ES-I3 (cell line): ENCODE data around the gene PCDHB8.
"Not testable (repeated sequence)": the region's sequence is repeated elsewhere in the genome, so short reads cannot be mapped to it uniquely, and the experiment has no call there.

Source experiments
- H3K36me3 ChIP-seq: 2 replicates; pipeline ENCODE4 v1.6.1; 2013; ENCODE audit warnings: mild to moderate bottlenecking, low read length, control low read depth, moderate library complexity; ENCODE audit not compliant: insufficient read depth
- H3K4me1 ChIP-seq: 2 replicates; pipeline ENCODE4 v1.6.1; 2013; ENCODE audit warnings: mild to moderate bottlenecking, control low read depth, low read length; ENCODE audit not compliant: insufficient read depth
- H3K9ac ChIP-seq: 2 replicates; pipeline ENCODE4 v1.6.1; 2013; ENCODE audit warnings: low read depth, mild to moderate bottlenecking, low read length, moderate library complexity
- H3K9me3 ChIP-seq: 2 replicates; pipeline ENCODE4 v1.6.1; 2013; ENCODE audit warnings: mild to moderate bottlenecking, low read length, moderate library complexity; ENCODE audit not compliant: control insufficient read depth, insufficient read depth

PCDHB8 gene

DNA sequence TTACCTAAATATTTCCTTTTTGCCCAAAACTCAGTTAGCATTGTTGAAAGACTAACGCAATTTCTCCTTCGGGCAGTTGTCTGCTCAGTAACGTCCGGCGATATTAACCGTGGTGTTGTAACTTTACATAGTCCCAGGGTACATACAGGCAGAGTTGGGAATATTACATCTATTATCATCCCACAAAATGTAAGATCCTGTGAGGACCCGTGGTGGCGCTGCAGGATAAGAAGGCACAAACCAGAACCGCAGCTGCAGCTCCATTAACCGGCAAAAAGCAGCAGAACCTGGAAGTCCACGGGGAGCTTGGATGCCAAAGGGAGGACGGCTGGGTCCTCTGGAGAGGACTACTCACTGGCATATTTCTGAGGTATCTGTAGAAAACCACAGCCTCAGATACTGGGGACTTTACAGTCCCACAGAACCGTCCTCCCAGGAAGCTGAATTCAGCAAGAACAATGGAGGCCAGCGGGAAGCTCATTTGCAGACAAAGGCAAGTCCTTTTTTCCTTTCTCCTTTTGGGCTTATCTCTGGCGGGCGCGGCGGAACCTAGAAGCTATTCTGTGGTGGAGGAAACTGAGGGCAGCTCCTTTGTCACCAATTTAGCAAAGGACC is at the start of gene PCDHB8:
Gene PCDHB8, plus strand, starts transcription at position 214 of the 615 bp plus-strand sequence. Its CDS starts 245 bp downstream, at position 459.
- not testable (repeated sequence) for H3K9me3 ChIP-seq, H3K4me1 ChIP-seq, H3K9ac ChIP-seq, H3K36me3 ChIP-seq

DNA sequence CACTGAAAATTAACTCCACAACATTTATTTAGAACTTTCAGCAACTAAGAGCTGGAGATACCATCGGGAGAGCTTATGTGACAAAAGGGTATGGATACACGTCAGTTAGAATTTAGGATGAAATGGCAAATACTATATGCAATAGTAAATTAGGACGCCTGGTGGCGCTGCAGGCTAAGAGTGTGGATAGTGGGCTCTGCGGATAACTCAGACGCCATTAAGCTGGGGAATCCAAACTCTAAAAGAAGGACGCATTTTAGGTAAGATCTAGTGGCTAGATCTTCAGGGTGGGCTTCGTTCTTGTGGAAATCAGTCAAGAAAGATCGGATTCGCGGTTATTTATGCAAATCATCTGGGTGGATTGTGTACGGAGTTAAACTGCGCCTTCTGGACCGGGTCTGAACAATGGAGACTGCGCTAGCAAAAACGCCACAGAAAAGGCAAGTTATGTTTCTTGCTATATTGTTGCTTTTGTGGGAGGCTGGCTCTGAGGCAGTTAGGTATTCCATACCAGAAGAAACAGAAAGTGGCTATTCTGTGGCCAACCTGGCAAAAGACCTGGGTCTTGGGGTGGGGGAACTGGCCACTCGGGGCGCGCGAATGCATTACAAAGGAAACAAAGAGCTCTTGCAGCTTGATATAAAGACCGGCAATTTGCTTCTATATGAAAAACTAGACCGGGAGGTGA is 42.4 kb upstream of the PCDHB8 start, which contains the start of gene PCDHB5:
Gene PCDHB5, plus strand, starts transcription at position 177 of the 688 bp plus-strand sequence. Its CDS starts 229 bp downstream, at position 406.
- Histone ChIP-seq H3K36me3 (no peaks in the 10 kb centered on the region), H3K9me3 (0 out of 2 replicates have a peak, but pooled peaks cover 3% of the 10 kb centered on the region), H3K9ac (peak within 1 kb of the TSS; percentile 89), H3K4me1 (no peaks in the 10 kb centered on the region)

DNA sequence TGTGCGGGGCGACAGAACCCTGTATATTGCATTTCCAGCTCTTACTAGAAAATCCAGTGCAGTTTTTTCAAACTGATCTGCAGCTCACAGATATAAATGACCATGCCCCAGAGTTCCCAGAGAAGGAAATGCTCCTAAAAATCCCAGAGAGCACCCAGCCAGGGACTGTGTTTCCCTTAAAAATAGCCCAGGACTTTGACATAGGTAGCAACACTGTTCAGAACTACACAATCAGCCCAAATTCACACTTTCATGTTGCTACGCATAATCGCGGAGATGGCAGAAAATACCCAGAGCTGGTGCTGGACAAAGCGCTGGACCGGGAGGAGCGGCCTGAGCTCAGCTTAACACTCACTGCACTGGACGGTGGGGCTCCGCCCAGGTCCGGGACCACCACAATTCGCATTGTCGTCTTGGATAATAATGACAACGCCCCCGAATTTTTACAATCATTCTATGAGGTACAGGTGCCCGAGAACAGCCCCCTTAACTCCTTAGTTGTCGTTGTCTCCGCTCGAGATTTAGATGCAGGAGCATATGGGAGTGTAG is 41.8 kb upstream of the PCDHB8 start:
- Histone ChIP-seq H3K4me1 (no peaks in the 10 kb centered on the region), H3K9me3 (0 out of 2 replicates have a peak, but pooled peaks cover 3% of the 10 kb centered on the region), H3K9ac (peak overlapping the region; percentile 89), H3K36me3 (no peaks in the 10 kb centered on the region)

DNA sequence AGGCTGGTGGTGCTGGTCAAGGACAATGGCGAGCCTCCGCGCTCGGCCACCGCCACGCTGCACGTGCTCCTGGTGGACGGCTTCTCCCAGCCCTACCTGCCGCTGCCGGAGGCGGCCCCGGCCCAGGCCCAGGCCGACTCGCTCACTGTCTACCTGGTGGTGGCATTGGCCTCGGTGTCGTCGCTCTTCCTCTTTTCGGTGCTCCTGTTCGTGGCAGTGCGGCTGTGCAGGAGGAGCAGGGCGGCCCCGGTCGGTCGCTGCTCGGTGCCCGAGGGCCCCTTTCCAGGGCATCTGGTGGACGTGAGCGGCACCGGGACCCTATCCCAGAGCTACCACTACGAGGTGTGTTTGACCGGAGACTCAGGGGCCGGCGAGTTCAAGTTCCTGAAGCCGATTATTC is 40.2 kb upstream of the PCDHB8 start:
- not testable (repeated sequence) for H3K36me3 ChIP-seq, H3K9ac ChIP-seq, H3K9me3 ChIP-seq, H3K4me1 ChIP-seq

DNA sequence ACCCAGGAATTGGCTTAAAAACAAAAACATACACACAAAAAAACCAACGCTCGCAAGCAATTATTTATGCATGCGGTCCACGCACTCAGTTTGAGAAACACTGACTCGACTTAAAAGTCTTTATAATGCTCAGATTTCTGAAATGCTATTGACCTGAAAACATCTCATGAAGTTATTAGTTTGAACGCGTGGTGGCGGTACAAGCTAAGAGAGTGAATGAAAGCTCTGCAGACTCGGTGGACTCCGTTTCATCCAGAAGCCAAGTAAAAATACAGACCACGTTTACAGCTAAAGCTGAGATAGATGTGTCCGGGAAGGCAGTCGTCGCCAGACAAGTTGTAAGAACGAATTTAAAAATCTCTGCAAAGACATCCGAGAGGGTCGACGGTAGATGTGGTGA is 27.8 kb upstream of the PCDHB8 start, which contains the start of gene PCDHB6:
Gene PCDHB6, plus strand, starts transcription at position 246 of the 400 bp plus-strand sequence. CDS start 201 bp downstream, outside the sequence.
- Histone ChIP-seq H3K9ac (no peak within 1 kb of the TSS), H3K4me1 (no peaks in the 10 kb centered on the region), H3K9me3 (no peaks in the 10 kb centered on the region), H3K36me3 (no peaks in the 10 kb centered on the region)

DNA sequence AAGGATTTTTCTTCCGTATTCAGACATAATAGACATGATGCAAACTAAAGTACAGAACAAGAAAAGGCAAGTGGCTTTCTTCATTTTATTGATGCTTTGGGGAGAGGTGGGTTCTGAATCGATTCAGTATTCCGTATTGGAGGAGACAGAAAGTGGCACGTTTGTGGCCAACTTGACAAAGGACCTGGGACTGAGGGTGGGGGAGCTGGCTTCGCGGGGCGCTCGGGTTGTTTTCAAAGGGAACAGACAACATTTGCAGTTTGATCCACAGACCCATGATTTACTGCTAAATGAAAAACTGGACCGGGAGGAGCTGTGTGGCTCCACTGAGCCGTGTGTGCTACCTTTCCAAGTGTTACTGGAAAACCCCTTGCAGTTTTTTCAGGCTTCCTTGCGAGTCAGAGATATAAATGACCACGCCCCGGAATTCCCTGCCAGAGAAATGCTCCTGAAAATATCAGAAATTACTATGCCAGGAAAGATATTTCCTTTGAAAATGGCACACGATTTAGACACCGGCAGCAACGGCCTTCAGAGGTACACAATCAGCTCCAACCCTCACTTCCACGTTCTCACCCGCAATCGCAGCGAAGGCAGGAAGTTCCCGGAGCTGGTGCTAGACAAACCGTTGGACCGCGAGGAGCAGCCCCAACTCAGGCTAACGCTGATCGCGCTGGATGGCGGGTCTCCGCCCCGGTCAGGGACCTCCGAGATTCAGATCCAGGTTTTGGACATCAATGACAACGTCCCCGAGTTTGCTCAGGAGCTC is 27.2 kb upstream of the PCDHB8 start:
- H3K36me3 ChIP-seq: no peaks in the 10 kb centered on the region
- no peak overlapping the region for H3K9ac ChIP-seq
- no peaks in the 10 kb centered on the region for H3K4me1 ChIP-seq
- H3K9me3 ChIP-seq: no peaks in the 10 kb centered on the region

DNA sequence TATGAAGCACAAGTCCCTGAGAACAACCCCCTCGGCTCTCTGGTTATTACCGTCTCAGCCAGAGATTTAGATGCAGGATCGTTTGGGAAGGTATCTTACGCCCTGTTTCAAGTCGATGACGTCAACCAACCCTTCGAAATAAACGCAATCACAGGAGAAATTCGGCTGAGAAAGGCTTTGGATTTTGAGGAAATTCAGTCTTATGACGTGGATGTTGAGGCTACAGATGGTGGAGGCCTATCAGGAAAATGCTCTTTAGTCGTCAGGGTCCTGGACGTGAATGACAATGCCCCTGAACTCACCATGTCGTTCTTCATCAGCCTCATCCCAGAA is 26.6 kb upstream of the PCDHB8 start:
- Histone ChIP-seq H3K9me3 (no peaks in the 10 kb centered on the region), H3K4me1 (no peaks in the 10 kb centered on the region), H3K36me3 (no peaks in the 10 kb centered on the region), H3K9ac (no peak overlapping the region)

DNA sequence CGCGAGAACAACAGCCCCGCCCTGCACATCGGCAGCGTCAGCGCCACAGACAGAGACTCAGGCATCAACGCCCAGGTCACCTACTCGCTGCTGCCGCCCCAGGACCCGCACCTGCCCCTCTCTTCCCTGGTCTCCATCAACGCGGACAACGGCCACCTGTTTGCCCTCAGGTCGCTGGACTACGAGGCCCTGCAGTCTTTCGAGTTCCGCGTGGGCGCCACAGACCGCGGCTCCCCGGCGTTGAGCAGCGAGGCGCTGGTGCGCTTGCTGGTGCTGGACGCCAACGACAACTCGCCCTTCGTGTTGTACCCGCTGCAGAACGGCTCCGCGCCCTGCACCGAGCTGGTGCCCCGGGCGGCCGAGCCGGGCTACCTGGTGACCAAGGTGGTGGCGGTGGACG is 26.0 kb upstream of the PCDHB8 start:
- not testable (repeated sequence) for H3K9me3 ChIP-seq, H3K36me3 ChIP-seq, H3K4me1 ChIP-seq, H3K9ac ChIP-seq

DNA sequence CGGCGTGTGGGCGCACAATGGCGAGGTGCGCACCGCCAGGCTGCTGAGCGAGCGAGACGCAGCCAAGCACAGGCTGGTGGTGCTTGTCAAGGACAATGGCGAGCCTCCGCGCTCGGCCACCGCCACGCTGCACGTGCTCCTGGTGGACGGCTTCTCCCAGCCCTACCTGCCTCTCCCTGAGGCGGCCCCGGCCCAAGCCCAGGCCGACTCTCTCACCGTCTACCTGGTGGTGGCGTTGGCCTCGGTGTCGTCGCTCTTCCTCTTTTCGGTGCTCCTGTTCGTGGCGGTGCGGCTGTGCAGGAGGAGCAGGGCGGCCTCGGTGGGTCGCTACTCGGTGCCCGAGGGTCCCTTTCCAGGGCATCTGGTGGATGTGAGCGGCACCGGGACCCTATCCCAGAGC is 25.5 kb upstream of the PCDHB8 start:
- H3K9ac ChIP-seq, H3K9me3 ChIP-seq, H3K36me3 ChIP-seq, H3K4me1 ChIP-seq: not testable (repeated sequence)

DNA sequence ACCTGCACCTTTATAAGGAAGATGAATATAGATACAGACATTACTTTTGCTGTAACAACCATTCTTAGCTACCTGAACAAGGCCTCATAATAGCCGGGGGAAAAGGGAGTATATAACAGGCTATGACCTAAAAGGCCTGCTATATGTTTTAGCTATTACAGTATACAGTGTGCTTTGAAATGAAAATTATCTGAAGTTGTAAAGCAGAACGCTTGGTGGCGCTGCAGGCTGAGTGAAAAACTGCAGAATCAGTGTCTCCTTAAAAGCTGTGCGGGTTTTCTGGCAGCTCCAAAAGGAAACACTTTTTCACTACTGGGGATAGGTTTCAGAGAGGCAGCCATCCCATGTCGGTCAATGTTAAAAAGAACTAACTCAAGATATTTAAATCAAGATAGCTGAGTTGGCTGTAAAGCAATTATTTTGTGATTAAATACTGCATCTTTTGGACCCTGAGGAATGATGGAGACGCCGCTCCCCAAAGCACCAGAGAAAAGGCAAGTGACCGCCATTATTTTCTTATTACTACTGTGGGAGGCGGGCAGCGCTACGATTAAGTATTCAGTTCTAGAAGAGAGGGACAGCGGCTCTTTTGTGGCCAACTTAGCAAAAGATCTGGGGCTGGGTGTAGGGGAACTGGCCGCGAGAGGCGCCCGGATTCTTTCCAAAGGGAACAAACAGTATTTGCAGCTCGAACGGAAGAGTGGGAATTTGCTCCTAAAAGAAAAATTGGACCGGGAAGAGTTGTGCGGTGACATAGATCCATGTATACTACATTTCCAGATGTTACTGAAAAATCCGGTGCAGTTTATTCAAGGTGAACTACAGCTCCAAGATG is 21.8 kb upstream of the PCDHB8 start:
- H3K36me3 ChIP-seq: no peaks in the 10 kb centered on the region
- no peaks in the 10 kb centered on the region for H3K4me1 ChIP-seq
- H3K9ac ChIP-seq: peak overlapping the region; percentile 41
- H3K9me3 ChIP-seq: no peaks in the 10 kb centered on the region

DNA sequence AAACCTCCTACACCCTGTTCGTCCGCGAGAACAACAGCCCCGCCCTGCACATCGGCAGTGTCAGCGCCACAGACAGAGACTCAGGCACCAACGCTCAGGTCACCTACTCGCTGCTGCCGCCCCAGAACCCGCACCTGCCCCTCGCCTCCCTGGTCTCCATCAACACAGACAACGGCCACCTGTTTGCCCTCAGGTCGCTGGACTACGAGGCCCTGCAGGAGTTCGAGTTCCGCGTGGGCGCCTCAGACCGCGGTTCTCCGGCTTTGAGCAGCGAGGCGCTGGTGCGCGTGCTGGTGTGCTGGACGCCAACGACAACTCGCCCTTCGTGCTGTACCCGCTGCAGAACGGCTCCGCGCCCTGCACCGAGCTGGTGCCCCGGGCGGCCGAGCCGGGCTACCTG is 20.2 kb upstream of the PCDHB8 start:
- not testable (repeated sequence) for H3K36me3 ChIP-seq, H3K9ac ChIP-seq, H3K9me3 ChIP-seq, H3K4me1 ChIP-seq

DNA sequence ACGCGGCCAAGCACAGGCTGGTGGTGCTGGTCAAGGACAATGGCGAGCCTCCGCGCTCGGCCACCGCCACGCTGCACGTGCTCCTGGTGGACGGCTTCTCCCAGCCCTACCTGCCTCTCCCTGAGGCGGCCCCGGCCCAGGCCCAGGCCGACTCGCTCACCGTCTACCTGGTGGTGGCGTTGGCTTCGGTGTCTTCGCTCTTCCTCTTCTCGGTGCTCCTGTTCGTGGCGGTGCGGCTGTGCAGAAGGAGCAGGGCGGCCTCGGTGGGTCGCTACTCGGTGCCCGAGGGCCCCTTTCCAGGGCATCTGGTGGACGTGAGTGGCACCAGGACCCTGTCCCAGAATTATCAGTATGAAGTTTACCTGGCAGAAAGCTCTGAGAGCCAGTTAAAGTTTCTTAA is 19.7 kb upstream of the PCDHB8 start:
- H3K36me3 ChIP-seq, H3K4me1 ChIP-seq, H3K9me3 ChIP-seq, H3K9ac ChIP-seq: not testable (repeated sequence)

DNA sequence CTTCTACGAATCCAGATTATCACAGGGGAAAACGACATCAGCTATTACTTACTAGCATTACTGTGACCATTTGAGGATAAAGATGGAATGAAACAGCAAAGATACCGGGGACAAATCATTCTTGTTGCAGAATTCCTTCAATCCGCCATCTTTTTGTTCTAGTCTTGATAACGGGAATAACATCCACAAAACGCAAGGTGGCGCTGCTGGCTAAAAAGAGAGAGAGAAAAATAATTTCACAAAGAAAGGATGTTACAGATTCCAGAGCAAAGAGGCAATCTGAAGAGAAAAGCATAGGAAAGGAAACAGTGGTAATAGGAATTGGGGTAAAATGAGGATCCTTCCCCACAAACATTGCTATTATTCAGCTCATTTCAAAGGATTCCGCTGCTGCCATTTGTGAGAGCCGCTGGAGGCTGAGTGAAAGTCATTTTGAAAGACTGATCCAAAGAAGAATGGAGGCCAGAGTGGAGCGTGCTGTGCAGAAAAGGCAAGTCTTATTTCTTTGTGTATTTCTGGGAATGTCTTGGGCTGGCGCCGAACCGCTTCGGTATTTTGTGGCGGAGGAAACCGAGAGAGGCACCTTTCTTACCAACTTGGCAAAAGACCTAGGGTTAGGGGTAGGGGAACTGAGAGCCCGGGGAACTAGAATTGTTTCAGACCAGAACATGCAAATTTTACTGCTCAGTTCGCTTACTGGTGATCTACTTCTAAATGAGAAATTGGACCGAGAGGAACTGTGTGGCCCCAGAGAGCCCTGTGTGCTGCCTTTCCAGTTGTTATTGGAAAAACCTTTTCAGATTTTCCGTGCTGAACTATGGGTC is 5.0 kb upstream of the PCDHB8 start, which contains the start of gene PCDHB7:
Gene PCDHB7, plus strand, starts transcription at position 264 of the 824 bp plus-strand sequence. Its CDS starts 192 bp downstream, at position 456.
- Histone ChIP-seq H3K9me3 (no peaks in the 10 kb centered on the region; the same call in 1 of the 2 replicates), H3K9ac (no peak within 1 kb of the TSS), H3K36me3 (no peaks in the 10 kb centered on the region), H3K4me1 (no peaks in the 10 kb centered on the region)
